A673 (cell line): ENCODE measurements around the gene SLC22A13. TPM values are rescaled to one million over a fixed set of nuclear protein-coding genes. Genes with fewer than 3 reads are reported as not detected.
"Not testable (repeated sequence)": the region's sequence is repeated elsewhere in the genome, so short reads cannot be mapped to it uniquely, and the experiment has no call there.

Experiments
- BruUV-seq: library from RNA; stranded (reverse); fragments of 400-500 nt; replicated peaks from 2 replicates; lab custom pipeline; 2021; lab: Mats Ljungman, UMichigan
- CTCF ChIA-PET: fragments of 300-600 bp; sonication (Branson Sonifier 250); formaldehyde crosslinking; loops from one replicate; lab custom pipeline; 2022; ENCODE audit warnings: antibody characterized with exemption; lab: Charles Lee
- POLR2A ChIA-PET: fragments of 300-600 bp; sonication (Branson Sonifier 250); formaldehyde crosslinking; loops from one replicate; lab custom pipeline; 2022; ENCODE audit warnings: antibody characterized with exemption; ENCODE audit not compliant: low non-redundant PET; lab: Charles Lee
- DNase-seq: peaks from one replicate; pipeline ENCODE4 v3.0.0-alpha.2; 2015; ENCODE audit warnings: low spot score
- H3K27ac ChIP-seq: fragments of 200-600 bp; sonication (generic); 2 replicates; pipeline ENCODE4 v1.5.1; 2016; ENCODE audit warnings: mixed run types, low read depth, mild to moderate bottlenecking, mixed read lengths, antibody characterized with exemption, low read length; ENCODE audit not compliant: poor library complexity, severe bottlenecking
- H3K27me3 ChIP-seq: fragments of 200-600 bp; sonication (generic); replicated peaks from 2 replicates; pipeline ENCODE4 v1.6.1; 2017; ENCODE audit warnings: mixed run types, low read depth, mild to moderate bottlenecking, mixed read lengths, antibody characterized with exemption, low read length; ENCODE audit not compliant: insufficient read depth, poor library complexity
- H3K36me3 ChIP-seq: fragments of 200-600 bp; sonication (generic); 2 replicates; pipeline ENCODE4 v1.6.1; 2016; ENCODE audit warnings: mixed run types, mild to moderate bottlenecking, mixed read lengths, antibody characterized with exemption, low read length; ENCODE audit not compliant: insufficient read depth, poor library complexity, severe bottlenecking
- H3K4me1 ChIP-seq: fragments of 200-600 bp; sonication (generic); 2 replicates; pipeline ENCODE4 v1.6.1; 2017; ENCODE audit warnings: mixed run types, mild to moderate bottlenecking, mixed read lengths, antibody characterized with exemption, low read length; ENCODE audit not compliant: insufficient read depth, poor library complexity, severe bottlenecking
- H3K4me3 ChIP-seq: fragments of 200-600 bp; sonication (generic); 2 replicates; pipeline ENCODE4 v1.5.1; 2016; ENCODE audit warnings: low read depth, mixed run types, mild to moderate bottlenecking, mixed read lengths, low read length; ENCODE audit not compliant: poor library complexity, severe bottlenecking
- H3K9me3 ChIP-seq: fragments of 200-600 bp; sonication (generic); 2 replicates; pipeline ENCODE4 v1.6.1; 2016; ENCODE audit warnings: mixed run types, low read depth, mild to moderate bottlenecking, mixed read lengths, antibody characterized with exemption, low read length; ENCODE audit not compliant: poor library complexity, severe bottlenecking
- EZH2 ChIP-seq: fragments of 200-600 bp; sonication (generic); IDR thresholded peaks from 2 replicates; pipeline ENCODE4 v1.6.1; 2017; ENCODE audit warnings: borderline replicate concordance, low read depth, mild to moderate bottlenecking, mixed read lengths, antibody characterized with exemption, low read length; ENCODE audit not compliant: poor library complexity, severe bottlenecking
- intact Hi-C: fragments of 100-400 bp; cut with micrococcal nuclease; formaldehyde crosslinking; loops from one replicate; pipeline ENCODE4 v1.10.0; 2022; ENCODE audit not compliant: unreplicated experiment
- total RNA-seq: library from RNA; stranded (reverse); gene quantifications from 2 replicates; pipeline ENCODE4 v1.2.3, GENCODE V29; 2021
- TF ChIP-seq, protein P1 (sequence below): fragments of 300-800, 200-600 bp; sonication (generic); conservative IDR thresholded peaks from 2 replicates; pipeline ENCODE4 v1.5.1; 2017; ENCODE audit warnings: low read depth, mild to moderate bottlenecking, antibody characterized with exemption, low read length, moderate library complexity, mixed read lengths

The SLC22A13 gene
- total RNA-seq, 1 experiment from 2014 or later: 1.1 TPM

DNA sequence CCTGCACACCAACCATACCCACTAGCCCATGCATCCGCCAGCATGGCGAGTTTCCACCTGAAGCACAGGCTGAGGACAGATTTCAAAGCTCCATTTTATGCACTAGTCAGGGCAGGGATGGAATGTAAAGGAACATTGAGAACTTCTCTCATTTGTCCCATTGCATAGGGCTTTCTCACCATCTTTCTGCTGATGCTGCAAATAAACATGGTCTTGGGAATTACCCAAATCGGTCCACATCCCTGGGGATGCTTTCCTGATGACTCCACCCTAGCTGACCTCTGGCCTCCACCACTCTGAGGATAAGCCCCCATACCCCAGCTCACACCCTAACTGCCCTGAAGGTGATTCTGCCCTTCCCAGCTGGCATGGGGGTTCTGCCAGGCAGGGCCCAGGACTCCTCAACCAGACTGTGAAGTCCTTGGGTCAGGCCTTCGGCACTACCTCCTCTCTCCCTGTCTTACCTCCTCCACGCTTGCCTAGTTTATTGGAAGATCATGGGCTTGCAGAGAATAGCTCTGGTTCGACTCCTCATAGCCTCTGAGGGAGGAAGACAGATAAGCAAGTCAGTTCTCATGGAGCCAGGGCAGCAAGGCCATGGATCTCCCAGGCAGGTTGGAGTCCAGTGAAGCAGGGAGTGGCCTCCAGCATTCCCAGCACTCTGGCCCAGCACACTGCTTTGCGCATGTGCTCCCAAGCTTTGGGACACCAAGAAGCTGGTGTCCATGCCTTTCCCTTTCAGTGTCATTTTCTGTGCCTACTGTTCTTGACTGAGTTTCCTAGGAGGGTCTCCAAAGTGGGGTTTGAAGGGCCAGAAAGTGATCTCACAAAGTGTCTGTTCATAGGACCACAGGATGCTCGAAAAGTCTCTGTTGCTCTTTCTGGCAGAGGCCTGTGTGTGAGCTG is 53.4 kb downstream of the SLC22A13 start:
- TF ChIP-seq, protein P1, sequence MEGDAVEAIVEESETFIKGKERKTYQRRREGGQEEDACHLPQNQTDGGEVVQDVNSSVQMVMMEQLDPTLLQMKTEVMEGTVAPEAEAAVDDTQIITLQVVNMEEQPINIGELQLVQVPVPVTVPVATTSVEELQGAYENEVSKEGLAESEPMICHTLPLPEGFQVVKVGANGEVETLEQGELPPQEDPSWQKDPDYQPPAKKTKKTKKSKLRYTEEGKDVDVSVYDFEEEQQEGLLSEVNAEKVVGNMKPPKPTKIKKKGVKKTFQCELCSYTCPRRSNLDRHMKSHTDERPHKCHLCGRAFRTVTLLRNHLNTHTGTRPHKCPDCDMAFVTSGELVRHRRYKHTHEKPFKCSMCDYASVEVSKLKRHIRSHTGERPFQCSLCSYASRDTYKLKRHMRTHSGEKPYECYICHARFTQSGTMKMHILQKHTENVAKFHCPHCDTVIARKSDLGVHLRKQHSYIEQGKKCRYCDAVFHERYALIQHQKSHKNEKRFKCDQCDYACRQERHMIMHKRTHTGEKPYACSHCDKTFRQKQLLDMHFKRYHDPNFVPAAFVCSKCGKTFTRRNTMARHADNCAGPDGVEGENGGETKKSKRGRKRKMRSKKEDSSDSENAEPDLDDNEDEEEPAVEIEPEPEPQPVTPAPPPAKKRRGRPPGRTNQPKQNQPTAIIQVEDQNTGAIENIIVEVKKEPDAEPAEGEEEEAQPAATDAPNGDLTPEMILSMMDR: no peak
- no peak for TF ChIP-seq EZH2
- no peak for DNase-seq
- no peak overlapping the region for H3K27ac ChIP-seq
- ChIA-PET CTCF (no interaction called here), POLR2A (no interaction called here)
- no peaks in the 10 kb centered on the region for H3K9me3 ChIP-seq
- no peak overlapping the region for H3K4me3 ChIP-seq
- no TSS peak for BruUV-seq
- H3K27me3 ChIP-seq: no peaks in the 10 kb centered on the region
- H3K36me3 ChIP-seq: no peaks in the 10 kb centered on the region
- H3K4me1 ChIP-seq: no peaks in the 10 kb centered on the region
- intact Hi-C loops: no loop called here

DNA sequence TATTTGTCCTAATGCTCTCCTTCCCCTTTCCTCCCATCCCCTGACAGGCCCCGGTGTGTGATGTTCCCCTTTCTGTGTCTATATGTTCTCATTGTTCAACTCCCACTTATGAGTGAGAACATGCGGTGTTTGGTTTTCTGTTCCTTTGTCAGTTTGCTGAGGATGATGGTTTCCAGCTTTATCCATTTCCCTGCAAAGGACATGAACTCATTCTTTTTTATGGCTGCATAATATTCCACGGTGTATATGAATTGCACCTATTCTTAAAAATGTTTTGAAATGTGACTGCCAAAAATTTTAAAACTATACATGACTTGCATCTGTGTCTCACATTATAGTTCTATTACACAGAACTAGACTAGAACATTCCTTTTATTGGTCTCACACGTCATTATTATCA is 55.0 kb downstream of the SLC22A13 start:
- H3K4me1 ChIP-seq, POLR2A ChIA-PET, CTCF ChIA-PET, DNase-seq, H3K36me3 ChIP-seq, BruUV-seq, H3K27me3 ChIP-seq, H3K27ac ChIP-seq, H3K9me3 ChIP-seq, intact Hi-C loops, H3K4me3 ChIP-seq: not testable (repeated sequence)

DNA sequence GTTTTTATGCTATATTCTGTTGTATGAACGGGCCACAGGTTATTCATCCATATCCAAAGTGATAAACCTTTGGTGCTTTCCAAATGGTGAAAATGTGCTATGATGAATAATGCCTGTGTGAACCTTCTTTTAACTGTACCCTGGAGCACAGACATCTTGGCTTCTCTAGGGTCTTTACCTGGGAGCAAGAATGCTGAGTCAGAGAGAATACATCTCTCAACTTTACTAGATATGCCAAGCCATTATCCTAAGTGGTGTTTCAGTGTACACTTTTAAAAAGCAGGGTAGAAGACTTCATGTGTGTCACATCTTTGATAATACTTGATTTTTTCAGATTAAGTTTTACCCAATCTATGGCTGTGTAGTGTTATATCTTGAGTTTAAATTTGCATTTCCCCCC is 57.4 kb downstream of the SLC22A13 start:
- BruUV-seq: no TSS peak
- CTCF ChIA-PET: no interaction called here
- Histone ChIP-seq H3K9me3 (no peaks in the 10 kb centered on the region), H3K4me3 (no peak overlapping the region), H3K36me3 (no peaks in the 10 kb centered on the region), H3K27ac (no peak overlapping the region), H3K4me1 (no peaks in the 10 kb centered on the region), H3K27me3 (no peaks in the 10 kb centered on the region)
- POLR2A ChIA-PET: no interaction called here
- no peak for TF ChIP-seq EZH2
- TF ChIP-seq, protein P1: no peak
- intact Hi-C loops: no loop called here
- no peak for DNase-seq
